GM12864 (cell line): Measurements from ENCODE around the gene IL21R.
A peak's percentile ranks its signal among the peaks of the same experiment; 100 is the strongest.

Experiments used
- DNase-seq: peaks from one replicate; pipeline ENCODE4 v3.0.0-alpha.2; 2011; ENCODE audit warnings: low read depth
- H3K4me3 ChIP-seq: 2 replicates; pipeline ENCODE4 v1.5.1; 2011; ENCODE audit warnings: mild to moderate bottlenecking, low read depth, low read length, control low read depth
- CTCF ChIP-seq: IDR thresholded peaks from 2 replicates; pipeline ENCODE4 v1.5.1; 2011; ENCODE audit warnings: low read depth, mild to moderate bottlenecking, moderate library complexity, low read length, control low read depth, inconsistent platforms; ENCODE audit errors: missing control alignments

The IL21R gene

DNA sequence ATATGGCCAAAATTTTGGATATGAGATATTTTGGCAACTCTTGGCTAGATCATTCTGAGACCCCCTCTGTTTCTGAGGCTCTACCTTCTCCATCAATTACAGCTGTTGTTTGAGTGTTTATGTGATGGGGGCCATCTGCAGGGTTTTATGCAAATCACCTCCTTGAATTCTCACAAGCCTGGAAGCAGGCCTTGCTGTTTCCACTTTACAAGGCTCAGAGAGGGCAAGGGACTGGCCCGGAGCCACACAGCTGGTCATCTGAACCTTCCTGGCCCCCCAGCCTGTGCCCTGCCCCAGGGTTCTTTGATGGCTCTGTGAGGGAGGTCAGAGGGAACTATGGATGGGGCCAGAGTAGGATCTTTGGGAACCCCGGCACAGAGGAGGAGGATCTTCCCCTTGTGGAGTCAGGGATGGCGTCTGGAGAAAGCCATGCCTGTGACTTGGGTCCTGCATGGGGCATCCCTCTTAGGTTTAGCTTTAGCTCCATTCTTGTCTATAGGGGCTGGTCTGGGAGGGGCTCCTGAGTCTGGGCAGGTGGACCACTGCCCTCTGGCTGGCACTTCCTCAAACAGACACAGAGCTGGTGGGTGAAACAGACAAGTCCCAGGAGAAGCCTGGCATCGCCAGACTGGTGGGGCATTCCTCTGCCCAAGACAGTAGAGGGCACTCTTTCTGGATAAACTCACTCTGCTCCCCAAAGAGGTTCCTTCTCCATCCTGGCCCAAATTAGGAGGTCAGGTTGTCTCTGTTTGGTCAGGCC, 26.2 kb downstream of the IL21R start:
- no peak for DNase-seq
- peak overlapping the region; percentile 74 for H3K4me3 ChIP-seq
- TF ChIP-seq CTCF, result peak; percentile 61

GRCh38 chr16:27429330-27429871, 27.4 kb downstream of the IL21R start:
- DNase-seq, result no peak
- H3K4me3 ChIP-seq, result peak overlapping the region; percentile 74
- TF ChIP-seq CTCF, result no peak

DNA sequence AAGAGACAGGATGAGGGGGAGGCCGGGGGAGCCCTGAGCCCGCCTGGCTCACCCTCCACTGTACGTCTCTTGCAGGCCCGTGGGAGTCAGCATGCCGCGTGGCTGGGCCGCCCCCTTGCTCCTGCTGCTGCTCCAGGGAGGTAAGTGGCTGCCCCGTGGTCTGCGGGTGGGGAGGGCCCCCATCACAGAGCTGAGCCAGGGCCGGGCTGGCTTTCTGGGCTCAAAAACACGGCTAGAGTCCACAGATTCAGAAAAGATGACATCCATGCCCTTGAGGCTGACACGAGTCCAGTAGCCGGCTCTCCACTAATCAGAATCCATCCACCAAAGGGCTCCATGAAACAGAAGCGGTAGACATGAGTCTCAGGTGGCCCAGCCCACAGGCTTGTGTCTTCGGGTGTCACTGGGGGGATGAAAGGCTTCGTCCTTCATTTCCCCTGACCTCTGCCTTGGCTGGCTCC, 28.0 kb downstream of the IL21R start:
- no peak for TF ChIP-seq CTCF
- no peak for DNase-seq
- H3K4me3 ChIP-seq, result peak overlapping the region; percentile 74

DNA sequence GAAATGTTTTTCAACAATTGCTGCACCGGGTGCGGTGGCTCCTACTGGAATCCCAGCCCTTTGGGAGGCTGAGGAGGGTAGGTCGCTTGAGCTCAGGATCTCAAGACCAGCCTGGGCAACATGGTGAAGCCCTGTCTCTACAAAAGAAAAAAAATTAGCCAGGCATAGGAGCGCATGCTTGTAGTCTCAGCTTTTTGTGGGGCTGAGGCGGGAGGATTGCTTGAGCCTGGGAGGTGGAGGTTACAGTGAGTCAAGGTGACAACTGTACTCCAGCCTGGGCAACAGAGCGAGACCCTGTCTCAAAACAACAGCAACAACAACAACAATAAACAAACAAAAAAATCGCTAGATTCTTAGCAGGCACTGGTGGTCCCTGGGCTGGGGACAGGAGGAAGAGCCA, 28.5 kb downstream of the IL21R start:
- no peak for TF ChIP-seq CTCF
- no peak for DNase-seq
- peak overlapping the region; percentile 74; the same call in 1 of the 2 replicates for H3K4me3 ChIP-seq

- H3K4me3 ChIP-seq, result peak overlapping the region; percentile 74
- peak; percentile 75 for DNase-seq
- no peak for TF ChIP-seq CTCF
Observed at GRCh38 chr16:27430923-27431484, 29.0 kb downstream of the IL21R start.

GRCh38 chr16:27431773-27432532, 30.0 kb downstream of the IL21R start:
- no peak overlapping the region for H3K4me3 ChIP-seq
- DNase-seq, result no peak
- no peak for TF ChIP-seq CTCF
